Sigmoid colon (tissue), 4 donors: ENCODE data around the gene MORN1.

Experiments used
- CTCF ChIP-seq, 4 experiments: fragments of 450-650 bp in 3 of 4; fragments of 200-600 bp in 1 of 4; IDR thresholded peaks; one replicate each; pipeline ENCODE4 v1.5.1; 2016 to 2019; ENCODE audit warnings: antibody characterized with exemption in 4 of 4, mild to moderate bottlenecking in 3 of 4, moderate library complexity in 2 of 4
- POLR2A ChIP-seq, 2 donors: fragments of 450-650 bp; IDR thresholded peaks; one replicate each; pipeline ENCODE4 v1.6.1; 2016; ENCODE audit warnings: antibody characterized with exemption in 2 of 2, mild to moderate bottlenecking in 2 of 2, moderate library complexity in 2 of 2
- POLR2AphosphoS5 ChIP-seq, 4 donors: sonication (generic); formaldehyde crosslinking; IDR thresholded peaks; one replicate each; pipeline ENCODE4 v1.6.1; 2017; ENCODE audit warnings: antibody characterized with exemption in 4 of 4

- TF ChIP-seq CTCF (IDR thresholded peaks at IDR 0.05) (no peak), POLR2A (IDR thresholded peaks at IDR 0.05) (no peak), POLR2AphosphoS5 (IDR thresholded peaks at IDR 0.05) (no peak)
Measured at GRCh38 chr1:2290171-2290578, 101.2 kb downstream of the MORN1 start.
